ENCODE results near the gene C22orf23. TPM values are rescaled to one million over a fixed set of nuclear protein-coding genes. Genes with fewer than 3 reads are reported as not detected.

Gene C22orf23
- total RNA-seq, 4 donors from 2014 or later = not detected

- whole genome bisulfite sequencing = 84% methylated on average over 12 of the region's 14 CpGs
- DNase-seq (ENCODE audit: low spot score in 2 of 2) = no peak
- Histone ChIP-seq H3K4me1 (no peaks in the 10 kb centered on the region), H3K9me3 (no peaks in the 10 kb centered on the region), H3K4me3 (no peak overlapping the region), H3K27ac (peak overlapping the region; percentile 43), H3K27me3 (no peaks in the 10 kb centered on the region), H3K36me3 (peaks cover 4% of the 10 kb centered on the region)
- TF ChIP-seq POLR2A (IDR thresholded peaks at IDR 0.05) (no peak), CTCF (IDR thresholded peaks at IDR 0.05) (no peak), EP300 (IDR thresholded peaks at IDR 0.05) (no peak), POLR2AphosphoS5 (IDR thresholded peaks at IDR 0.05) (no peak)
Observed at GRCh38 chr22:37989146-37990045, 36.0 kb upstream of the C22orf23 start.

GRCh38 chr22:37986371-37986770 lies 33.0 kb upstream of the C22orf23 start:
- WGBS = 77% methylated on average over 4 of the region's 7 CpGs
- peak overlapping the region; percentile 19 for H3K4me3 ChIP-seq
- no peaks in the 10 kb centered on the region for H3K9me3 ChIP-seq

GRCh38 chr22:37985751-37986281 lies 32.4 kb upstream of the C22orf23 start:
- no peaks in the 10 kb centered on the region for H3K27me3 ChIP-seq
- WGBS = 92% methylated on average over 27 of the region's 27 CpGs
- TF ChIP-seq POLR2AphosphoS5 (IDR thresholded peaks at IDR 0.05) = no peak
- TF ChIP-seq EP300 (IDR thresholded peaks at IDR 0.05) = no peak
- no peak for TF ChIP-seq CTCF (IDR thresholded peaks at IDR 0.05)
- no peak for TF ChIP-seq POLR2A (IDR thresholded peaks at IDR 0.05)
- peak overlapping the region; percentile 19 for H3K4me3 ChIP-seq
- peaks cover 4% of the 10 kb centered on the region for H3K36me3 ChIP-seq
- no peaks in the 10 kb centered on the region for H3K9me3 ChIP-seq
- no peak for DNase-seq (ENCODE audit: low spot score in 2 of 2)
- no peaks in the 10 kb centered on the region for H3K4me1 ChIP-seq
- H3K27ac ChIP-seq = peak overlapping the region; percentile 61

More at GRCh38 chr22:37986371-37986770, 33.0 kb upstream of the C22orf23 start:
- no peaks in the 10 kb centered on the region for H3K27me3 ChIP-seq
- no peak for DNase-seq (ENCODE audit: low spot score in 2 of 2)
- no peak for TF ChIP-seq POLR2A (IDR thresholded peaks at IDR 0.05)
- TF ChIP-seq POLR2AphosphoS5 (IDR thresholded peaks at IDR 0.05) = no peak
- no peak for TF ChIP-seq EP300 (IDR thresholded peaks at IDR 0.05)
- TF ChIP-seq CTCF (IDR thresholded peaks at IDR 0.05) = no peak
- H3K27ac ChIP-seq = peak overlapping the region; percentile 61
- no peaks in the 10 kb centered on the region for H3K4me1 ChIP-seq
- peaks cover 4% of the 10 kb centered on the region for H3K36me3 ChIP-seq

GRCh38 chr22:37985050-37985585 lies 31.7 kb upstream of the C22orf23 start:
- Histone ChIP-seq H3K36me3 (peaks cover 4% of the 10 kb centered on the region), H3K4me3 (peak overlapping the region; percentile 36), H3K27ac (peak overlapping the region; percentile 61), H3K9me3 (no peaks in the 10 kb centered on the region), H3K27me3 (no peaks in the 10 kb centered on the region), H3K4me1 (no peaks in the 10 kb centered on the region)
- 73% methylated on average over 9 of the region's 9 CpGs for WGBS
- DNase-seq (ENCODE audit: low spot score in 2 of 2) = no peak
- TF ChIP-seq CTCF (IDR thresholded peaks at IDR 0.05) (no peak), POLR2A (IDR thresholded peaks at IDR 0.05) (no peak), POLR2AphosphoS5 (IDR thresholded peaks at IDR 0.05) (no peak), EP300 (IDR thresholded peaks at IDR 0.05) (no peak)

Measured in suprapubic skin (tissue), 4 donors.